Stimulated activated CD8-positive, alpha-beta memory T cell treated with anti-CD3 and anti-CD28 coated beads, Interleukin-4, amount 100 ng/mL, for 24 hours (primary cell): ENCODE measurements around the gene COL5A1.
"Not testable (repeated sequence)": the region's sequence is repeated elsewhere in the genome, so short reads cannot be mapped to it uniquely, and the experiment has no call there.

ENCODE experiments used
- DNase-seq: peaks from one replicate; pipeline ENCODE4 v3.0.0-alpha.2; 2020; ENCODE audit warnings: low read depth

Gene COL5A1

DNA sequence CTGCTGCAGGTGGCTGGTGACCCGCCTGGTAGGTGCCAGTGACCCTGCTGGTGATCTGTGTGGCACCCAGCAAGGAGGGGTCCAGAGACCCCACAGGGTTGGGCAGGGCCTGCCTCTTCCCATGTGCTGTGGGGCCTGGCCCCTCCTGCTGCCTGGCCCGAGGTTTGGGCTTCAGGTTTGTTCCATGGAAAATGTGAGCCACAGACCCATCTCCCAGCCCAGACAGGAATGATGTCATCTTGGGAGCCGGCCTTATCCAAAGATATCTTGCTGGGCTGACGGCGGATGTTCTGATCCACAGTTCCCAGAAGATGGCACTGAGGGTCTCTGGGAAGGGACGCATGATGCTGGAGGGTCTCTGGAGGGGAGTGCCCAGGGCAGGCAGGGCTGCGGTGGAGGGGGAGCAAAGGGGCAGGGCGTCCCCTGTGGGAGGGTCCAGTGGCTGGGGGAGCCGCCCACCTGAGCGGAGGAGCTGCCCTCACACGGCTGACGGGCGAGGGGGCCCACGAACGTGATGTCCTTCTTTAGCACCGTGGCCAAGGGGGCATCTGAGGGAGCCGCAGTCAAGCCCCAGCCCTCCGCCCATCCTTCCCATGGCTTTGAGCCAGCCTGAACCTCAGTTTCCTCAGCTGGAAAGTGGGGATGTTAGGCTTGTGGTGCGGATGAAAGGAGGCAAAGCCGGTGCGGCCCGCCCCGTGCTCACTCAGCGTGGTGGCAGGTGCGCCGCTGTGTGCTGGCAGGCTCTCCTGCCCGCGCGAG, 68.1 kb downstream of the COL5A1 start:
- DNase-seq = no peak

DNA sequence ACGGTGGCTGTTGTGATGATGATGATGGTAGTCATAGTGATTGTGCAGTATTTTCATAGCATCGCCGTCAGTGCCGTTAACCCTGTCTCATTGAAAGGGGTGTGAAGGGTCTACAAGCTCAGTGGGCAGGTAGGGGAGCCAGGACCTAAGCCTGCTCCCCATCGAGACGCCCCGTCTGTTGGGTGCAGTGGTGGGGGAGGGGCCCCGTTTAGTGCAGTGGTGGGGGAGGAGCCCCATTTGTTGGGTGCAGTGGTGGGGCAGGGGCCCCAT, 68.6 kb downstream of the COL5A1 start:
- DNase-seq = no peak

DNA sequence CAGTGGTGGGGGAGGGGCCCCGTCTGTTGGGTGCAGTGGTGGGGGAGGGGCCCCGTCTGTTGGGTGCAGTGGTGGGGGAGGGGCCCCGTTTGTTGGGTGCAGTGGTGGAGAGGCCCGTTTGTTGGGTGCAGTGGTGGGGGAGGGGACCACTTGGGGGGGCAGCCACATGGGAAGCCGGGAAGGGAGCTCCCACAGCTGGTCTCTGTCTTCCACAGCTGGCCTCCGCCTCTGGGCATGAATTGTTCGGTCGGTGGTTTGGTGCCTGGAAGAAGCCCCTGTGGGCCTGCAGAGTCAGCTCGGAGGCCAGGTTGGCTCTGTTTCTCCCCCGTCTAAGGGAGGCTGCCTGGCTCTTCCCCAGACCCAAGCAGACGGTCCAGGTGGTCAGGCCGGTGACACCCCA, 69.3 kb downstream of the COL5A1 start:
- DNase-seq = no peak

DNA sequence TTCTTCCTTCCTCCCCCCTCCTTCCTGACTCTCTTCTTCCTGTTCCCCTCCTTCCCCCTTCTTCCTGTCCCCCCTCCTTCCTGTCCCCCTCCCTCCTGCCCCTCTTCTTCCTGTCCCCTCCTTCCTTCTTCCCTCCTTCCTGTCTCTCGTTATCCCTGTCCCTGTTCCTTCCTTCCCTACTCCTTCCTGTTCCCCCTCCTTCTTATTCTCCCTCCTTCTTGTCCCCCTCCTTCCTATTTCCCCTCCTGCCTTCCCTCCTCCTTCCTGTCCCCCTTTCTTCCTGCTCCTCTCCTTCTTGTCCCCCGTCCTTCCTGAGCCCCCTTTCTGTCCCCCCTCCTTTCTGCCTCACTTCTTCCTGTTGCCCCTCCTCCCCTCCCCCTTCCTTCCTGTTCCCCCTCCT, 70.6 kb downstream of the COL5A1 start:
- DNase-seq = no peak

DNA sequence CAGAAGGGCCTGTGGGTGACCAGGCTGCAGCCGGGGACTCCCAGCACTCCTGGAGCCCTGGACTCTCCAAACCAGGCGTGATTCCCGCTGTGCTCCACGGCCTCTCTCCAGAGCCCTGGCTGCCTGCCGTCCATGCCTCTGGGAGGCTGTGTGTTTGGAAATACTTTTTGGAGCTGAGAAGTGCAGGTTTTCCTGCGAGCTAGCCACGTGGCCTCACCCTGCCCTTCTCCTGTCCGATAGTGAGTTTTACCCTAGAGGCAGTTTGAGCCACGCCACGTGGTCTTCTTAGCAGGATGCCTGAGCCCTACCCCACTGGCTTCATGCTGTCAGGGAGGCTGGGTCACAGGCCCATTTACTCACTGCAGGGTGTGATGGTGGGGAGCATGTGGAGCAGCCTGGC, 71.3 kb downstream of the COL5A1 start:
- DNase-seq = no peak

DNA sequence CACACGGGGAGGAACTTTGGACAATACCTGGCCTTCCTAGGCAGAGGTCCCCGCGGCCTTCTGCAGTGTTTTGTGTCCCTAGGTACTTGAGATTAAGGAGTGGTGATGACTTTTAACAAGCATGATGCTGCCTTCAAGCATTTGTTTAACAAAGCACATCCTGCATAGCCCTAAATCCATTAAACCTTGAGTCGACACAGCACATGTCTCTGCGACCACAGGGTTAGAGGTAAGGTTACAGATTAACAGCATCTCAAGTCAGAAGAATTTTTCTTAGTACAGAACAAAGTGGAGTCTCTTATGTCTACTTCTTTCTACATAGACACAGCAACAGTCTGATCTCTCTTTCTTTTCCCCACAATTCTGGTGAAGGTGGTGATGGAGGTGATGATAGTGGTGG, 73.9 kb downstream of the COL5A1 start:
- not testable (repeated sequence) for DNase-seq

DNA sequence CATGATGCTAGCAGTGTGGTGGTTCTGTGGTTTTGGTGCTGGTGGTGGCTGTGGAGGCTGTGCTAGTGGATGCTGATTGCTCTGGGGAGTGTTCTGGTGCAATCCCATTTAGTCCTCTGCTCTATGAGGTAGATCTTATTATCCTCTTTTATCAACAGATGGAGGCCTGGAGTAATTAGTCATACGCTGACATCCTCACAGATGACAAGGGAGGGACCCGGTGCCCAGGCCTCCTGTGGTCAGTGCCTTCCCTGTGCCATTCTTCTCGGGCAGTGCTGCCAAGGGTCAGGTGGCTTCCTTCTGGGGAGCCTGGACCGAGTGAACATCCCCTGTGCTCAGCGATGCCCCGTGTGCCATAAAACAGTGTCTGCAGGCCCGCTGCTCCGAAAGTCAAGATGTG, 74.5 kb downstream of the COL5A1 start:
- DNase-seq = no peak

DNA sequence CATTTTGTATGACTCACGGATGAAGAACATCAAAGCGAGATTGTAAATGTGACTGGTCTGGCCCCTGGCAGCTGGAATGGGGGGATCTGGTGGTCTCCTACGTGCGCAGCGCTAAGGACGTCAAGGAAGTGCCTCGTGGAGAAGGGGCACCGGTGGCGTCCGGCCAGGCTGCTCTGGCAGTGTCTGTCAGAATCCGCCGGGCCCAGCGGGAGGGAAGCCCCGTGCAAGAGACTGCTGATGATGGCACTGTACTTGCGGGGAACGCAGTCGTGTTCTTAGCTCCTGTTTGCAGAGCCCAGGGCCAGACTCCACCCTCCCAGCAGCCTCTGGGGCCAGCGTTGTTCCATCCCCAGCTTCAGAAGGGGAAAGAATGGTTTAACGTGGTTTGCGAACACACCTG, 75.5 kb downstream of the COL5A1 start:
- no peak for DNase-seq

DNA sequence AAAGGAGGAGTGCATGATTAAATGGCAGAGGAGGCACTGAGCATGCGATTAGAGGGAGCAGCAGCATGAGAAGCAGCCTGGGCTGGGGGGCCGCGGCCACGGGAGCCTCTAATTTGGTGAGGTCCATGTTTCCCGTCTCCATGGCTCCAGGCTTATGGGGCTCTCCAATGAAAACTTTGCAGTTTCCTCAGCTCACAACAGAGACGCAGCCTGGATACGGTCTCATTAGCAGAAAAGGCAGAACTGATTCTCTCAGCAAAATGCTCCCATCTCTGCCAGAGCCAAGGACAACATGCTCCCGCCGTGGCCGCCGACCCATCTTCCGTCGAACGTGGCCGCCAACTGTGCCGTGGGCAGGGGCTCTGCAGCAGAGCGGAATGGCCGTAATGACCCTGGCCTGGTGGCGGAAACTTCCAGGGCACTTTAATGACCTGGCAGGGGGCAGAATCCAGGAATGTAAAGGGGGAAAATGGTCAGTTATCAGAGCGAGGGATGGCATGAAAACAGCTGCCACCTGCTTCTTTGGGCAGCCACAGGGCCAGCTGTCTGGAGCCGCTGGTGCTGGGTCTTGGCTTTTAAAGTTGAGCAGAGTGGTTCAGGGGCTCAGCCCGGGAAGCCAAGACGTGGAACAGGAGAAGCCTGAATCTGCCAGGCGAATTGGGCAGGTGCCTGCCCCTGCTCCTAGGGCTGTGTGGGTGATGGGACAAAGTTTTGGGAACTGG, 76.5 kb downstream of the COL5A1 start:
- no peak for DNase-seq

DNA sequence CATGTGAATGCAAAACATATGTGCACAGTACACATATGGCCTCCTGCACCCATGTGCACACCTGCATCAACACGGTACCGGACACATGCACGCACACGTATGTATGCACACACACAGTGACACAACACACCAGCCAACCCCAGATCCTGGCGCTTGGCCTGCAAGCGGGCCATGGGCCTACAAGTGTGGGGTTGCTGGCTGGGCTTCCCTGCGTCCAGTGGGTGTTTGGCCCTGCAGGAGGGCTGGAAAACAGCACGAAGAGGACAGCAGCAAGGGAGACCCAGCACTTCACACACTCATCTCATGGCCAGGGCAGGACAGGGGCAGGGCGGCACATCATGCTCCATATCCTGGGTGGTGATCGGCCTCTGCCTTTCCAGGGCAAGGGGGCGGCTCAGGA, 77.7 kb downstream of the COL5A1 start:
- DNase-seq = no peak

DNA sequence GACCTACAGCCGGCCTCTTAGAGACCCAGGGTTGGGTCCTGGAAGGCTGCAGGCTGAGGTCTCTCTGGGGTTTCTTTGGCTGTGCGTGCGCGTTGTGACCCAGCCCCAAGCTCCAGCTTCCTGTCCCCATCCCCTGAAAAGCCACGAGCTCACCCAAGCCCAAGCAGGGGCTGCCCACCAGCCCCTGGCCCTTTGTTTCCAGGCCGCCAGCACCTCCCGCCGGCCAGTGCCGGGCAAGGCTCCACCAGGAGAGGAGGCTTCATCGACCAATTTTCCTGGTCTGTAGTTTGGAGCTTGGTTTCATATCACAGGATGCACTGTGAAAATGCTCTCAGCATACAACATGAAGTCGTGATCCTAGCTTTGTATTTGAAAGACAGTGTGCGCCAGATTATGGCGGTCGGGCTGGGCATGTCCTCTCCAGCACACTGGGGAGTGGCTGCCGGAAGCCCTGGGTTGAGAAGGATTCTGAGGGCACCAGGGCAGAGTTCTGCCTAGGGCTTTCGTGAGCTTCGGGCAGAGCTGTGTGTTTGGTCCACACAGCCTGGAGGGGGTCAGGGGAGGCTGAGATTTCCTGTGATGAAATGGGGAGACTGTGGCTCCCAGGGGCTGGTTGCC, 78.6 kb downstream of the COL5A1 start:
- no peak for DNase-seq

DNA sequence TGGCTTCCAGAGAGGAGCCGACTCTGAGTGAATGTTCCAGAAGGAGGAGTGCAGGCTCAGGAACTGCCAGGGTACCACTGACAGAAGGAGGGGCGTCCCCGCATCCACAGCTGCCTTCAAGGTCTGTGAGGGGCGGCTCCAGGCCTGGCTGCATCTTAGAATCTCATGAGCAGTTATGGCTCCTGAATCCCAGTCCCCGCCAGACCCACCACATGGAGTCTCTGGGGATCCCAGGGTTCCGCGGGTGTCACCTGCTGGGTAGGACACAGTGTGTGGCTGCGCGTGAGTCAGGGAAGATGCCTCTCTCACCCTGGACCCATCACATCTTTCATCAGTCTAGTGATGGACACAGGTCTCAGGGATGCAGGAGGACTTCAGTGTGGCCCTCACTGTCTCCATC, 79.2 kb downstream of the COL5A1 start:
- no peak for DNase-seq

DNA sequence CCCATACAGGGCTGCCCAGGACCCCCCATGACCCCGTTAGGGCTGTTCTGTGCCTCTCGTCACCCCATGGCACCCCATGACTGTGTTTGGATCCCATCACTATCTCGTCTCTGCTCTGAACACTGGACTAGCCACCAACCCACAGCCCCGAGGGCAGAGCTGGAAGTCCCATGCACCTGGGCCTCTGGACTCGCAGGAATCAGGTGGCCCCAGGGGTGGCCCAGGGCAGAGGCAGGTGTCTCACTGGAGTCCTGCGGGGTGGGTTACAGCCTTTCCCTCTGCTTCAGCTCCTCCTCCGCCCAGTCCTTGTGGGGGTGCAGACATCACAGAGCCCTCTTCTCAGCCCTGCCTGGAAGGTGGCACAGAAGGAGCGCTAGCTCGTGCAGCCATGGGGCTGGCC, 79.7 kb downstream of the COL5A1 start:
- DNase-seq = no peak

DNA sequence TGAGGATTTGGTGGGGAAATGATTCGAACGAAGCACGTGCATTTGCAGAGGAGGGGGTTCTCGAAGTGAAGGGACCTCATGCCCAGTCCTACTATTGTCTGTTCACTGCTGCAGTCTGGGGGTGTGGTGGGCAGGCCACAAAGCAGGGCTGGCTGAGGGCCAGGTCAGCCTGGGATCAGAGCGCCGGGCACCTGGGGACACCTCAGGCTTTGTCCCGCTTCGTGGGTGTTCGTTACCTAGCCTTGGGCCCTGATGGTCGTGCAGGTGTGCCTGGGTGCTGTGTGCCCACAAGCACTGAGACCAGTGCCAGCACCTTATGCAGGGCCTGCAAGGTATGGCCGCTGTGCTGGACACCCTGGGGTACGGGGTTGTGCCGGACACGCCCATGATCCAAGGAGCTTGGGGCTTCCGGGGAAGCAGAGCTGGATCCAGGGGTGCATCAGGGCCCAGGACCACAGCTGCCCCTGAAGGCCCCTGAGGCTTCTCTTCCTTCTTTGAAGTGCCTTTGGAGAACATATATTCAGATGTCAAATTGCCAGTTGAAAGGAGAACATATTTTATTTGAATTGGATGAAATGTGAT, 80.6 kb downstream of the COL5A1 start:
- DNase-seq = no peak

DNA sequence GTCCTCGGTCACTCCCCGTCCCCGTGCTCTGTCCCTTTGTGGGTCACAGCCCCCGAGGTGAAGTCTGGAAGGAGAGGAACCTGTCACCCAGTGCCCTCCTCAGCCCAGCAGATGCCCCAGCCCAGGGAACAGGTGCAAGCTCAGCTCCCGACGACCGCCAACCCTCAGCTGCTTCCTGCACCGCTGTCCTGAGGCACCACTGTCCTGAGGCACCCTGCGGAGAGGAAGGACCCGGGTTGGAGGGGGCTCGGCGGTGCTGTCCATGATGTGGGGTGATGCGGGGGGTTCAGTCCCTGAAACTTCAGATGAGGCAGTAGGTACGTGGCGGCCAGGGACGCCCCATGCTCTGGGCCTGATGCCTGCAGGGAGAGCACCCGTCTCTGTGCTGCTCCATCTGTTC, 81.4 kb downstream of the COL5A1 start:
- DNase-seq = no peak

DNA sequence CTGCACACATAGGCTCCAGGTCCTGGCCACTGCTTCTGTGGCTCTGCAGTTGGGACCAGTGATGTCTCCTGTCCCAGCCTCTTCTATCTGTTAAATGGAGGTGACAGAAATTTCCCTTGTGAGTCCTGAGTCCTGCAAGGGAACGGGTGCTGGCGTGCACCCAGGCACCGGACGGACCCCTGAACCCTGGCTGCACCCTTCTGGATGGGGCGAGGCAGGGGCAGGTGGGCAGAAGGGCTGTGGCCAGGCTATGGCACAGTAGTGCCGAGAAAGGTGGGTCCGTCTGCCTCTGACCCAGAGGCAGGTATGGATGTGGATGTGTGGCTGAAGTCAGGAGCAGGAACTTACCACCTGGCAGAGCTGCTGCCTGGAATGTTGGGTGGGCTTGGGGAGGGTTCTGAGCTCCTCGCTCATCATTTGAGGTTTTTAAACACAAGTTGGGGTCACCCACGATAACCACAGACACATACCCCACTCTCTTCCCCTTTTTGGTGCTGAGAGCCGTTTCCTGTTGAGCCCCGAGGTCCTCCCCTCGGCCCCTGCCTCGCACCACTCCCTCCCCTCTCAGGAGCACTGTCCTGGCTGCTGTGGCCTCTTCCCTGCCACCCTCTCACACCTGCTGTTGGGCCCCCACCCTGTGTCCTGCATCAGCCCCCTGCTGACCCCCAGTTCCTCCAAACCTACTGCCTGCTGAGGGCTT, 82.0 kb downstream of the COL5A1 start:
- DNase-seq = no peak

DNA sequence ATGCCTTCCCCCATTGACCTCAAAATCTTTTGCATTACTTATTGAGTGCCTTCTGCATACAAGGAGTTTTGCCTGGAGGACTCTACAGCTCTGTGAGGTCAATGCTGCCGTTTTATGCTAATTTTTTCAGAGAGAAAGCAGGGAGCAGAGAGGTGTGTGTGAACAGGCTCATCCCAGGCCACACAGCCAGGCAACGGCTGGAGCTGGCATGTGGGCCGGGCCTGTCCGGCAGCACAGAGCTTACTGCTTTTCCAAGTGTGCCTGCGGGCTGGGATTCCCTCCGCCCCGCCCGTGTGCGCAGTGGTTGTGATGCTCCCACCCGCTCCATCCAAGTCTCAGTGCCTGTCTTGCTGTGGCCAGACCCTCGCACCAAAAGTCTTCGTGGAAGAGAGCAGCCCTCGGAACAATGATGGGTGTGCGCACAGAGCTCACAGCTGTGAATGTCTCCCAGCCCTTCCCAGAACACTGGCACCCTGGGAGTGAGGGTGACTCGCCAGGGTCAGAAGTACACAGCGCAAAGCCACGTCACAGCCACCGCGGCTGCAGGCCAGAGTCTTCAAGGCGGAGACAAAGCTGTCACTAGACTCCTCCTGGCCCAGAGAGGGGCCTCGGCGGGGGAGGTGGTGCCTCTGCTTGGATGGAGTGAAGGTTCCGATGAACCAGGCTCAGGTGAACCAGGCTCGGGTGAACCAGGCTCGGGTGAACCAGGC, 82.8 kb downstream of the COL5A1 start:
- no peak for DNase-seq

DNA sequence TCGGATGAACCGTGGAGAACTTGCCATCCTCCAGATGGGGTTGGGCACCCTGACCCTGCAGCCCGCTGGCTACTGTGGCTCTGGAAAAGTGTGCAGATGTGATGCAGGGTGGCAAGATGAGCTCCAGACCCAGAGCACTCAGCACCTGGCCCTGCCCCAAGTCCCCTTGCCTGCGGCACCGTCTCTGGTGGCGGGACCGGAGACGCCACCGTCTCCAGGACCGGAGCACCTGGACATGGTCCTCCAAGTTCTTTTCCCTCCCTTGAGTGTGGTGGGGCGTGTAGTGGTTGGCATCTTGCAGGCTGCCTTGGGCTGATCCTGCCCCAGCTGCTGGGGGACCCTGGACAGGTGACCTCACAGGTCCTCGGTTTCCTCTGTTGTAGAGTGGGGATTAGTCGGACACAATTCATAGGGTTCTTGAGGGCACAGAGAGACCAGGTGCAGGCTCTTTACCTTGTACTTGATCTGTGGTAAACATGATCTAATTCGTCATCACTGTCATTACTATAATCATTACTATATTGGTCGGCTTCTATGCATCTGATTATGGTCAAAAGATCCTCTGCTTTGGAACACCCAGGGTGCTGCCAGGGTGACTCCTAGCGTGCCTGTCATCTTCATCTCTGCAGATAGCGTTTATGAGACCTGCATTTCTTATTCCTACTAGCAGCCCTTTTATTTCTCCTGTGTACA, 83.5 kb downstream of the COL5A1 start:
- DNase-seq = no peak

DNA sequence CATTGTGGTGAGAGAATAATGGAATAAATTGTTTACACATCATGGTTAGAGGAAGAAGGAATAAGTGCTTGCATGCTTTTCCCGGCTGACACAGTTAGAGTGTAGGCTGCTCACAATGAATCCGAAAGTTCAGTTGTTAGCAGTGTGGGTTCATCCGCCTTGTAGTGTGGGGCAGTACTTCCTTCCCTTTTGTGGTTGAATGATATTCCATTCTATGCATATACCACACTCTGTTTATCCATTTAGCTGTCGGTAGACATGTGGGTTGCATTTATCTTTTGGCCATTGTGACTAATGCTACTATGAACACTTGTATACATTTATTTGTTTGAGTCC, 84.0 kb downstream of the COL5A1 start:
- no peak for DNase-seq

DNA sequence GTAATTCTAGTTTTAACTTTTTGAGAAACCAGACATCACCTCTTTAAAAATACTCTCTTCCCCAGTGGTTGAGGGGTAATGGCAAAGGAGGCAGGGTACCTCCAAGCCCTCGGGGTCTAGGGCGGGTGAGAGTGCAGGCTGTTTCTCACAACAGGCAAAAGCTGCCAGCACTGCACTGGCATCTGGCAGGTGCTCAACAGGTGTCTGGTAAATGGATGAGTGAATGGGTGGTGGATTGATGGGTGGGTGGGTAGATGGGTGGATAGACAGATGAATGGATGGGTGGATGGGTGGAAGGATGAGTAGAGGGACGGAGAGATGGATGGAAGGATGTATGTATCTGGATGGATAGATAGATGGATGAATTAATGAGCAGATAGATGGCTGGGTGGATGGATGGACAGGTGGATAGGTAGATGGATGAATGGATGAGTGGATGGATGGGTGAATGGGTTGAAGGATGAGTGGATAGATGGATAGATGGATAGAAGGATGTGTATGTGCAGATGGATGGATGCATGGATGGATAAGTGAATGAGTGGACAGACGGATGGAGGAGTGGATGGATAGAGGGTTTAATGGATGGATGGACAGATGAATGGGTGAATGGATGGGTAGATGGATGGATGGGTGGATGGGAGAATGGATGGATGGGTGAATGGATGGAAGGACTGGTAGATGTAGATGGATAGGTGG, 84.6 kb downstream of the COL5A1 start:
- DNase-seq = no peak

DNA sequence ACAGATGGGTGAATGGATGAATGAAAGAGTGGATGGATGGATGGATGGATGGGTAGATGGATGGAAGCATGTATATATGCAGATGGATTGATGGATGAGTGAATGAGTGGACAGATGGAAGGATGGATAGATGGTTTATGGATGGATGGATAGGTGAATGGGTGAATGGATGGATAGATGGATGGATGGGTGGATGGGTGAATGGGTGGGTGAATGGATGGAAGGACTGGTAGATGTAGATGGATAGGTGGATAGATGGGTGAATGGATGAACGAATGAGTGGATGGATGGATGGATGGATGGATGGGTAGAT, 85.1 kb downstream of the COL5A1 start:
- DNase-seq = no peak
